ENCODE results near the gene PFKFB3. TPM values are rescaled to one million over a fixed set of nuclear protein-coding genes. Genes with fewer than 3 reads are reported as not detected.
"Not testable (repeated sequence)": the region's sequence is repeated elsewhere in the genome, so short reads cannot be mapped to it uniquely, and the experiment has no call there.

PFKFB3 gene
- 20.3 and 23.4 TPM in 2 replicates for total RNA-seq (2014; rRNA removed; shearing (Covaris generic))

DNA sequence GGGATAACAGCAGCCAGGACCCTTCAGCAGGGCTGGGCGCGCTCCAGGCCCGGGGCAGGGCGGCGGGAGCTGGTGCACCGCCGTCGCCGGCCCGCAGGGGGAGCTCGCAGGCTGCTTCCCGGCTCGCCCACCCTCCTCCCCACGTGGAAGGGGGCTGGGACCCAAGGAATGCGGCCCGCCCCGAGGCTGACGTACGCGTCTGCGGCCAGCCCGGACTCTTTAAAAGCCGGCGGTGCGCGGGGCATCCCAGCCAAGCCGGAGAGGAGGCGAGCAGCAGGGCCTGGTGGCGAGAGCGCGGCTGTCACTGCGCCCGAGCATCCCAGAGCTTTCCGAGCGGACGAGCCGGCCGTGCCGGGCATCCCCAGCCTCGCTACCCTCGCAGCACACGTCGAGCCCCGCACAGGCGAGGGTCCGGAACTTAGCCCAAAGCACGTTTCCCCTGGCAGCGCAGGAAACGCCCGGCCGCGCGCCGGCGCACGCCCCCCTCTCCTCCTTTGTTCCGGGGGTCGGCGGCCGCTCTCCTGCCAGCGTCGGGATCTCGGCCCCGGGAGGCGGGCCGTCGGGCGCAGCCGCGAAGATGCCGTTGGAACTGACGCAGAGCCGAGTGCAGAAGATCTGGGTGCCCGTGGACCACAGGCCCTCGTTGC lies at the start of gene PFKFB3:
Gene PFKFB3 (plus strand): TSS at position 249 of the 647 bp plus-strand sequence. CDS start 329 bp downstream, at position 578.
- DNase-seq (ENCODE audit: low read depth), result peak; percentile 83

DNA sequence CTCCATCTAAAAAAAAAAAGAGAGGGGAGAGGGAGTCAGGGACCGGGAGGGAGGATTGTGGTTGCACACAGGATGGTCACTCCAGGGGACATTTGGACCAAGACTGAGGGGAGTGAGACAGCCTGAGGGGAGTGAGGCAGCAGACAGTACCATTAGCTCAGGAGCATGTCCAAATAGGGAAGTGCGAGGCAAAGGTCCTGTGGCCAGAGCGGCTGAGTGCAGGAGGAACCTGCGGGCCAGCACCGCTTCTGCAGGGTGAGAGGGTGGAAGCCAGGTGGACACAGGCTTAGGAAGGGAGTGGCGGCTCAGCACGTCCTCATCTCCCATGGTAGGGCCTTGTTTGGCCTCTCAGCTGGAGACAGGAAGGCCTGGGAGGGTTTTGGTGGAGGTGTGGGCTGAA lies 48.9 kb upstream of the PFKFB3 start:
- no peak for DNase-seq (ENCODE audit: low read depth)

DNA sequence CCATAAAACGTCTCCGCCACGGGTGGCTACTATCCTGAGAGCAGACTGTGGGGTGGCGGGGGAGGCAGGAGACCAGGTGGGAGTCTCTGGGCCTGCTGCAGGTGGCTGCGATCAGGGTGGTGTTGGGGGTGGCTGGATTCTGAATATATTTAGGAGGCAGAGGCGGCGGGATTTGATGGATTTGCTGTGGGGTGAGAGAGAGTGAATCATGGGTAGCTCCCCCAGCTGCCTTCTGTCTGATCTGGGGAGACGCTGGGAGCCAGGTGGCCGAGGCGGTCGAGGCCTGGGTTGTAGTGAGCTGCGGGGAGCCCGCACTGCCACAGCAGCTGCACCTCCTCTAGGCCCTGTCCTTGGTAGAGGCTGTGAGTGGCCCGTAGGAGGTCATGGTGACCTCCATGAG lies 48.2 kb upstream of the PFKFB3 start:
- DNase-seq (ENCODE audit: low read depth), result no peak

- no peak for DNase-seq (ENCODE audit: low read depth)
These were observed 44.5 kb upstream of the PFKFB3 start for GRCh38 chr10:6158276-6158675.

GRCh38 chr10:6161921-6162320 lies 40.8 kb upstream of the PFKFB3 start:
- DNase-seq (ENCODE audit: low read depth), result no peak

- no peak for DNase-seq (ENCODE audit: low read depth)
These were observed 40.0 kb upstream of the PFKFB3 start for GRCh38 chr10:6162589-6163356.

GRCh38 chr10:6163364-6164270 lies 39.1 kb upstream of the PFKFB3 start:
- peak; percentile 65 for DNase-seq (ENCODE audit: low read depth)

GRCh38 chr10:6164271-6165095 lies 38.2 kb upstream of the PFKFB3 start:
- DNase-seq (ENCODE audit: low read depth), result no peak

DNA sequence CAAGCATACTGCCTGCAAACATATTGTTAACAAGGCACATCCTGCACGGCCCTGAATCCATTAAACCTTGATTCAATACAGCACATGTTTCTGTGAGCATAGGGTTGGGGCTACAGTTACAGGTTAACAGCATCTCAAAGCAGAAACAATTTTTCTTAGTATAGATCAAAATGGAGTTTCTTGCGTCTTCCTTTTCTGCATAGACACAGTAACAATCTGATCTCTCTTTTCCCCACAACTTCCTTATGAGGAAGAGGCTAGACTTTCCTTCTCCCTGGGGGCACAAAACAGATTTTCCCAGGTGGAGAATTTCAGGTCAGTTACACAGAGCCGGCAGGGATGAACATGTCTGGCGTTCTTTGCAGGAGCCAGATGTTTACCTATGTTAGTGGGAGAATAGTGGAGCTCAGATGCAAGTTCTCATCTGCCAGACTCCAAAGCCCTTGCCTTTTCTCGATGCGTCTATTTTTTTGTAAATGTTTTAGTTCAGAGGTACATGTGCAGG lies 37.5 kb upstream of the PFKFB3 start:
- no peak for DNase-seq (ENCODE audit: low read depth)

DNA sequence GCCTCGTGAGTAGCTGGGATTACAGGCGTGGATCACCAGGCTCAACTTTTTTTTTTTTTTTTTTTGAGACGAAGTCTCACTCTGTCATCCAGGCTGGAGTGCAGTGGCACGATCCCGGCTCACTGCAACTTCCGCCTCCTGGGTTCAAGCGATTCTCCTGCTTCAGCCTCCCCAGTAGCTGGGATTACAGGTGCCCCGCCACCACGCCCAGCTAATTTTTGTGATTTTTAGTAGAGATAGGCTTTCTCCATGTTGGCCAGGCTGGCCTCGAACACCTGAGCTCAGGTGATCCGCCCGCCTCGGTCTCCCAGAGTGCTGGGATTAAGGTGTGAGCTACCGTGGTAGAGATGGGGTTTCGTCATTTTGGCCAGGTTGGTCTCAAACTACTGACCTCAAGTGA lies 36.8 kb upstream of the PFKFB3 start:
- DNase-seq (ENCODE audit: low read depth), result not testable (repeated sequence)

- no peak for DNase-seq (ENCODE audit: low read depth)
These were observed 35.3 kb upstream of the PFKFB3 start for GRCh38 chr10:6167456-6167855.

- DNase-seq (ENCODE audit: low read depth), result no peak
These were observed 34.6 kb upstream of the PFKFB3 start for GRCh38 chr10:6168084-6168483.

DNA sequence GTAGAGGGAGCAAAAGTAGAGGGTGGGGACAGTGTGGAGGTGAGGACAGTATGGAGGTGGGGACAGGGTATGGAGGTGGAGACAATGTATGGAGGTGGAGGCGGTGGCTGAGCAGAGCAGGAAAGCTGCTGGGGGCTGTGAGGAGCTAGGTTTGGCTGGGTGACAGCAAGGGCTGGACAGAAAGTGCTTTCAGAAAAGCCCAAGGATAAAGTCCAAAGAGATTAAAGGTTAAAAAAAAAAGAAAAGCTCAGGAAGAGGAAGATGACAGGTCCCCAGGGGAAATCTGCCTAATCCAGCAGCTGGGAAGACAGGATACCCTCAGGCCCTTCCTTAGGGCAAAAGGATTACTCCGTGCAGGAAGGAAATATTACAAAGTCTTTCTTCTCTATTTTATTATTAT lies 32.1 kb upstream of the PFKFB3 start:
- no peak for DNase-seq (ENCODE audit: low read depth)

DNA sequence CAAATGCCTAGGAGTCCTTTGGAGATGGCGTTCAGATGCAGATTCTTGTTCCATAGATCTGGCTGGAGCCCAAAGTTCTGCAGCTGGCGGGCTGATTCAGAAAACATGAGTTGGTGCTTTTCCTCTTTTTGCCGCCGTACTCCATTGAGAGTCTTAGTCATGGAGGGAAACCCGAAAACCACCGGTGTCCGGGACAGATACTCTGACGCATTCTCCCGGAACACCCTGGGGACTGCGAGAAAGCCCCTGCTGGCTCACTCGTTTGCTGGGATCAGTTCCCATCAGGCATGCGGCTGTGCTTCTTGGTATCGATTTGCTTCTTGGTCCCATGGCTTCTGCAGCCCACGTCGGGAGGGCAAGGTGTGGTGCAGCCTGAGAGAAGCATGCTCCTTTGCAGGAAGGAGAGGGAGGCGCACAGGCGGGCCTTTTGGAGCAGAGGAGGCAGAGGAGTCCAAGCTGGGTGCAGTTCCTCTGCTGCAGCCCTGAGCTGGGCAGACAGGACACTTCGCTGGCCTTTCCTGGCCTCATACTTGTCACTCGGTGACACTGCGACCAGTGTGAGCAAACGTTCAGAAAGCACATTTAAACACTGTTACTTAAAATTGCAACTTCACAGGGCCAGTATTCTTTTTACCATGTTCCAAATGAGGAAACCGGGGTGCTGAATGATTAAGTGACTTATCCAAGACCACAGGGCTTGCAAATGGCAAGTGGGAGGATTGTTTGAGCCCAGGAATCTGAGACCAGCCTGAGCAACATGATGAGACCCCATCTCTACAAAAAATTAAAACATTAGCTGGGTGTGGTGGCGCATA lies 30.6 kb upstream of the PFKFB3 start:
- peak; percentile 89 for DNase-seq (ENCODE audit: low read depth)

- DNase-seq (ENCODE audit: low read depth), result no peak
These were observed 29.5 kb upstream of the PFKFB3 start for GRCh38 chr10:6173203-6173602.

DNA sequence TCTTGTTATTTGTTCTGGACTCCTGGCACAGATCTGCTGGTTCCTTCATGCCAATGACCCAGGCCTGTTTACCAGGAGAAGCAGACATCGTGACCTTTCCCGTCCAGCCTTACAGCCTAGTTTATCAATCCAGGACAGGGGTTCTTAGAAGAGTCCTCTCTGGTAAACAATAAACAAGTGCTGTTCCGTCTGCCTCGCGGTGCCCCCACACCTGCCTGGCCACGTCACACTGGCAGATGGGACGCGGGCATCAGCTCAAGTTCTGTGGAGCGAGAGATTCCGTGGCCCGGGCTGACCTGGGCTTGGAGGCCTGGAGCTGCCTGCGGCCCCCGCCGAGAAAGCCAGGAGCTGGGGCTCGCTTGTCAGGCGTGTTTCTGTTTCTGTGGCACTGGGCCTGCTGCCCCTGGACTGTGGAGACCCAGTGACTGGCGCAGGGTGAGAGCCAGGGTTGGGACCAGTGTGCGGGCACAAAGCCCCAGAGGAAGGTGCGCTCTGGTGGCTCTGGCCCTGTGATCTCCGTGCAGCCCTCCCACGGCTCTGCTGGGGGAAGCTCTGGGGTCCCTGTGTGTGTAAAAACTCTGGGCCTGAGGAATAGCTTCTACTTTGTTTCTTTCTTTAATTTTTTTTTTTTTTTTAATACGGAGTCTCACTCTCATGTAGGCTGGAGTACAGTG lies 28.4 kb upstream of the PFKFB3 start:
- DNase-seq (ENCODE audit: low read depth), result no peak

DNA sequence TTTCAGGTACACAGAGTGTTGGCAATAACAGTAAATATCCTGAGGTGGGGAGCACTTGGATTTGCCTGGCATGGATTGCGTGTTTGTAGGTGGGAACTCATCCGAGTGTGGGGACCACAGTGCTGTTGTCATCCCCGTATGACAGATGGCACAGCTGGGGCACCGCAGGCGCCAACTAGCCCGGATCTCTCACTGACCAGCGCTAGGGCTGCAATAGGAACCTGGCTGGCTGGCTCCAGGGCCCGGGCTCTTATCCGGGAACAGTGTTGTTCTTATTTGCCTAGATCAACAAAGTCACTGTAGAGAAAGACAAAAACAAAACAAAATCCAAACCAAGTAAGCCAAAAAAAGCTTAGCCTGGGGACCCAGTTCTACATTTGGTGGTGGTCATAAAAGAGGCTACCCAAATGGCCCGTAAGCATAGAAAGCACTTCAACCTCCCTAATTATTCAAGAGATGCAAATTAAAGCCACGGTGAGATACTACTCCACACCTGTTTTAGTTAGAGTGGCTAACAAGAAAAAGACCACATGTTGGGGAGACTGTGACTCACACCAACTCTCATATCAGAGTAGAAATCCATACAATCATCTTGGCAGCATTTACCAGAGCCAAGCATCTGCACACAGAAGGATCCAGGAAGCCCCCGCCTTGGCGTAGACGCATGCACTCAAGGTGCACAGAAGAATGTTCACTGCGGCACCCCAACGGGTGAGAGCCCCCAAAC lies 27.2 kb upstream of the PFKFB3 start:
- DNase-seq (ENCODE audit: low read depth), result no peak

- peak; percentile 39 for DNase-seq (ENCODE audit: low read depth)
These were observed 26.0 kb upstream of the PFKFB3 start for GRCh38 chr10:6176691-6177231.

GRCh38 chr10:6177880-6178281 lies 24.9 kb upstream of the PFKFB3 start:
- DNase-seq (ENCODE audit: low read depth), result no peak

All from M059J (cell line).